Stomach (tissue), 8 donors: ENCODE measurements around the gene RDH12. TPM values are rescaled to one million over a fixed set of nuclear protein-coding genes. Genes with fewer than 3 reads are reported as not detected.

ENCODE experiments used
- polyA plus RNA-seq, 3 donors: library from polyadenylated mRNA; stranded (reverse); fragments of 200-250 nt; gene quantifications; one replicate each; pipeline ENCODE4 v1.2.3, GENCODE V29; 2013
- small RNA-seq, 4 donors: library from RNA; depleted of rRNA; stranded (forward); fragments of <200 nt; gene quantifications; one replicate each; pipeline ENCODE3, GENCODE V24; 2016
- total RNA-seq, 5 donors: library from RNA; depleted of rRNA; stranded (reverse); fragments of >200 nt; gene quantifications; one replicate each; pipeline versions ENCODE4 v1.1.0 to v1.2.3, GENCODE V29; 2014 to 2016
- donor health status: healthy with polysubstance abuse.
- donor health status: Bipolar disorder and iron deficiency.
- donor health status: healthy.

Gene RDH12
- total and polyA plus RNA-seq, 8 donors: 0.45 to 15.4 (median 5.4) TPM; not detected in 2

Small RNAs within 50 kb of the gene (small RNA-seq; reads per million reads assigned to genes)
- 0 reads per million in 4 donors for gene AL049779.3
- gene RN7SL369P: 0 reads per million in 4 donors
- 0 reads per million in 4 donors for gene RNA5SP386

Other genes with a start within 250 kb of the RDH12 start
- gene TMEM229B, start 213.2 kb upstream of the RDH12 start, total RNA-seq: 10 to 100 TPM in 1 of 5 donors, 1 to 10 TPM in 2, under 1 TPM in 1, not detected in 1; 0.14 to 15.6 (median 2.2) TPM
- gene TMEM229B, start 213.2 kb upstream of the RDH12 start, polyA plus RNA-seq: 1 to 10 TPM in 1 of 3 donors, under 1 TPM in 2; 0.55 to 1.4 (median 0.76) TPM
- 100 to 1,000 TPM in 2 of 5 donors, 10 to 100 TPM in 3; 24.0 to 136 (median 46.1) TPM for gene PLEKHH1, start 168.6 kb upstream of the RDH12 start, total RNA-seq
- 10 to 100 TPM in 1 of 3 donors, 1 to 10 TPM in 2; 3.8 to 10.3 (median 8.8) TPM for gene PLEKHH1, start 168.6 kb upstream of the RDH12 start, polyA plus RNA-seq
- 100 to 1,000 TPM in 1 of 5 donors, 10 to 100 TPM in 3, 1 to 10 TPM in 1; 5.2 to 222 (median 31.6) TPM for gene PIGH, start 101.6 kb upstream of the RDH12 start, total RNA-seq
- 10 to 100 TPM; 10.3 to 23.6 (median 18.5) TPM for gene PIGH, start 101.6 kb upstream of the RDH12 start, polyA plus RNA-seq
- gene ARG2, start 82.0 kb upstream of the RDH12 start, total RNA-seq: 1 to 10 TPM in 4 of 5 donors, not detected in 1; 1.2 to 9.4 (median 3.9) TPM
- 1 to 10 TPM; 2.6 to 4.9 (median 4.0) TPM for gene ARG2, start 82.0 kb upstream of the RDH12 start, polyA plus RNA-seq
- gene VTI1B, start 27.3 kb upstream of the RDH12 start, total RNA-seq: 10 to 100 TPM; 43.0 to 84.3 (median 58.9) TPM
- 100 to 1,000 TPM in 1 of 3 donors, 10 to 100 TPM in 2; 82.7 to 114 (median 95.1) TPM for gene VTI1B, start 27.3 kb upstream of the RDH12 start, polyA plus RNA-seq
- 10 to 100 TPM; 10.5 to 71.6 (median 28.3) TPM for gene RDH11, start 6.1 kb upstream of the RDH12 start, total RNA-seq
- 10 to 100 TPM in 2 of 3 donors, 1 to 10 TPM in 1; 6.9 to 26.4 (median 23.2) TPM for gene RDH11, start 6.1 kb upstream of the RDH12 start, polyA plus RNA-seq
- gene ZFYVE26, start 114.7 kb downstream of the RDH12 start, total RNA-seq: 100 to 1,000 TPM in 1 of 5 donors, 10 to 100 TPM in 4; 11.3 to 201 (median 34.1) TPM
- 1 to 10 TPM; 2.1 to 3.4 (median 2.9) TPM for gene ZFYVE26, start 114.7 kb downstream of the RDH12 start, polyA plus RNA-seq
- gene RAD51B, start 117.9 kb downstream of the RDH12 start, total RNA-seq: 10 to 100 TPM; 12.1 to 30.7 (median 19.3) TPM
- 1 to 10 TPM; 1.8 to 4.6 (median 3.8) TPM for gene RAD51B, start 117.9 kb downstream of the RDH12 start, polyA plus RNA-seq